MG63 (cell line): Measurements from ENCODE around the gene LRRC56. TPM values are rescaled to one million over a fixed set of nuclear protein-coding genes. Genes with fewer than 3 reads are reported as not detected.

ENCODE experiments used
- DNase-seq: peaks from one replicate; pipeline ENCODE4 v3.0.0-alpha.2; 2020
- H3K27me3 ChIP-seq: fragments of 250-450 bp; sonication (Bioruptor Pico); 2 replicates; pipeline ENCODE4 v1.5.1; 2020; ENCODE audit warnings: mild to moderate bottlenecking, moderate library complexity
- H3K36me3 ChIP-seq: fragments of 250-450 bp; sonication (Bioruptor Pico); 2 replicates; pipeline ENCODE4 v1.5.1; 2020; ENCODE audit warnings: mild to moderate bottlenecking, moderate library complexity
- H3K4me3 ChIP-seq: fragments of 250-450 bp; sonication (Bioruptor Pico); 2 replicates; pipeline ENCODE4 v1.5.1; 2020; ENCODE audit warnings: mild to moderate bottlenecking, moderate library complexity
- H3K9me3 ChIP-seq: fragments of 250-450 bp; sonication (Bioruptor Pico); 2 replicates; pipeline ENCODE4 v1.5.1; 2020; ENCODE audit warnings: mild to moderate bottlenecking, moderate library complexity
- total RNA-seq: library from RNA; depleted of rRNA; stranded (reverse); fragments of >200 nt; shearing (Covaris generic); gene quantifications from 2 replicates; pipeline ENCODE4 v1.2.3, GENCODE V29; 2014; ENCODE audit warnings: low replicate concordance

Gene LRRC56
- total RNA-seq, 1 experiment from 2014 or later = 0.63 TPM

- no peak overlapping the region for H3K4me3 ChIP-seq
- DNase-seq = no peak
Measured at GRCh38 chr11:498297-499181, 38.8 kb upstream of the LRRC56 start.

DNA sequence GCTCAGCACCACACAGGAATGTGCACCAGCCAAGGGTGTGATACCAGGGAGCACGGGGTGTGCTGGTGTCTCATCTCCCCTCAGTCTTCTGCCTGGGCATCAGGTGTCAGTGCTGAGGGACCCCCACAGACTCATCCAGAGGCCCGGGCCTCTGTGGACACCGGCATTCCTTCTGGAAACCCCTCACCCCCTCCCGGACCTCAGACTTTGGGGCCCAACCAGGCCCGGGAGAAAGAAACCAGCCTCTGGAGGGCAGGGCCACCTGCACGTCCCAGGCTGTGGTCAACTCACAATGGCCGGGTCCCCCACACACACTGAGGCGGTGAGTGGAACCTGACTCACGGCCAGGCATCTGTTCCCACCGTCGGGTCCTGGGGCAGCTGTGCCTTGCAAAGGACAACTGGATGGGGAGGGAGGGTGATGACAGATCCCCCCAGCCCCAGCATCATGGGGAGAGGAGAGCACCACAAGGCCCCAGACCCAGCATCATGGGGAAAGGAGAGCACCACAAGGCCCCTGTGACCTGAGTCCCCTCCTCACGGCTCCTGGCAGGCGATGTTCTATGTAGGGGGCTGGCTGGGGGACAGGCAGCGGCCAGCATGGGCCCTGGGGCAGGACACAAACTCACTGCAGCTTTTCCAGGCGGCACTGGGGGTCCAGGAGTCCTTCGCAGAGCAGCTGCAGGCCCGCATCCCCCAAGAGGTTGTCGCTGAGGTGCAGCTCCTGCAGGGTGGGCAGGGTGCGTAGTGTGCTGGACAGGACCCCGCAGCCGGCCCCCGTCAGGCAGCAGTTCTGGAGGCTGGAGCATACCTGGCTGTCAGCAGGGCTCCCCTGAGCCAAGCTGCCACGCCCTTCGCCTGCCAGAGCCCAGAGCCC is 37.9 kb upstream of the LRRC56 start:
- H3K27me3 ChIP-seq = no peaks in the 10 kb centered on the region
- peaks cover 90% of the 10 kb centered on the region for H3K36me3 ChIP-seq
- no peak for DNase-seq
- H3K4me3 ChIP-seq = no peak overlapping the region
- H3K9me3 ChIP-seq = no peaks in the 10 kb centered on the region

More at GRCh38 chr11:498297-499181, 38.8 kb upstream of the LRRC56 start:
- Histone ChIP-seq H3K27me3 (no peaks in the 10 kb centered on the region), H3K9me3 (no peaks in the 10 kb centered on the region), H3K36me3 (peaks cover 89% of the 10 kb centered on the region)

- H3K36me3 ChIP-seq = peaks cover 85% of the 10 kb centered on the region
- H3K27me3 ChIP-seq = no peaks in the 10 kb centered on the region
- no peak overlapping the region for H3K4me3 ChIP-seq
- no peak for DNase-seq
- H3K9me3 ChIP-seq = no peaks in the 10 kb centered on the region
Measured at GRCh38 chr11:501001-501682, 36.2 kb upstream of the LRRC56 start.

- Histone ChIP-seq H3K4me3 (no peak overlapping the region), H3K27me3 (no peaks in the 10 kb centered on the region), H3K9me3 (no peaks in the 10 kb centered on the region), H3K36me3 (peaks cover 83% of the 10 kb centered on the region)
- no peak for DNase-seq
Measured at GRCh38 chr11:501683-502287, 35.5 kb upstream of the LRRC56 start.

DNA sequence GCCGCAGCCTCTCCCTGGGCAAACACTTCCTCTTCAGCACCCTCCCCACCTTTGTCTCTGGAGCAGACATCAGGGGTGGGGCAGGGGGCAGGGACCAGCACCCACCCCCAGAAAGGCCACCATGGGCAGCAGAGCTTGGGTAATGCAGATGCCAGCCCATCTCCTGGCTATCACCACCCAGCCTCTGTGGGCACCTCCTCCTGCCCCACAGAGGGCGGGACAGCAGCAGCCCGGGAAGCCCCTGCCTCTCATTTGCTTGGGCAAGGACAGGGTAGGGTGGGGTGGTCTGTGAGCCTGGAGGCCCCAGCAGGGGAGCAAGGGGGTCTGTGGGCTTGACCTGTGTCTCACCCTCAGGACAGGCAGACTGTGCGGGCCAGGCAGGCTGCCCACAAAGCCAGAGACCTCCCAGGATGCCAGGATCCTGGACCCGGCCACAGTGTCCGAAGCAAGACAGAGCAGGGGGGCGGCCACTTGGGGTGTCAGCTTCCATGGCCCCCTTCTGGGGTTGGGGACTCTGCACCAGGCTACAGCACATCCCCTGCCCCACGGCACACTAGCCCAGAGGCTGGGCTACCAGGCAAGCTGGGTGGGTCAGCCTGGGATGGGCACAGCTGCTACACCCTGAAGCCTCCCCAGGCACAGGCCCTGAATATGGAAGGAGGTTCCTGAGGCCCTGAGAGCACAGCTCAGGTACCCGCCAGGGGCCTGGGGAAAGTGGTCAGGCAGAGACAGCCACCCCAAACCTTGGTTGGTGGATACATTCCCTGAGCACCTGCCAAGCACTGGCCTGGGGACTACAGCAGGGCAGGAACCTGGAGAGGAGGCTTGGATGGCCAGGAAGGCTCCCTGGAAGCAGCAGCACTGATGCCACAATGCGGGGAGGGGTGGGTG is 34.8 kb upstream of the LRRC56 start:
- H3K36me3 ChIP-seq = peaks cover 78% of the 10 kb centered on the region
- DNase-seq = no peak
- no peaks in the 10 kb centered on the region for H3K9me3 ChIP-seq
- peak overlapping the region; percentile 12; the same call in 1 of the 2 replicates for H3K4me3 ChIP-seq
- H3K27me3 ChIP-seq = no peaks in the 10 kb centered on the region

- Histone ChIP-seq H3K27me3 (no peaks in the 10 kb centered on the region), H3K4me3 (peak overlapping the region; percentile 91), H3K36me3 (peaks cover 78% of the 10 kb centered on the region), H3K9me3 (no peaks in the 10 kb centered on the region)
- peak; percentile 90 for DNase-seq
Measured at GRCh38 chr11:503179-503981, 33.9 kb upstream of the LRRC56 start.

DNA sequence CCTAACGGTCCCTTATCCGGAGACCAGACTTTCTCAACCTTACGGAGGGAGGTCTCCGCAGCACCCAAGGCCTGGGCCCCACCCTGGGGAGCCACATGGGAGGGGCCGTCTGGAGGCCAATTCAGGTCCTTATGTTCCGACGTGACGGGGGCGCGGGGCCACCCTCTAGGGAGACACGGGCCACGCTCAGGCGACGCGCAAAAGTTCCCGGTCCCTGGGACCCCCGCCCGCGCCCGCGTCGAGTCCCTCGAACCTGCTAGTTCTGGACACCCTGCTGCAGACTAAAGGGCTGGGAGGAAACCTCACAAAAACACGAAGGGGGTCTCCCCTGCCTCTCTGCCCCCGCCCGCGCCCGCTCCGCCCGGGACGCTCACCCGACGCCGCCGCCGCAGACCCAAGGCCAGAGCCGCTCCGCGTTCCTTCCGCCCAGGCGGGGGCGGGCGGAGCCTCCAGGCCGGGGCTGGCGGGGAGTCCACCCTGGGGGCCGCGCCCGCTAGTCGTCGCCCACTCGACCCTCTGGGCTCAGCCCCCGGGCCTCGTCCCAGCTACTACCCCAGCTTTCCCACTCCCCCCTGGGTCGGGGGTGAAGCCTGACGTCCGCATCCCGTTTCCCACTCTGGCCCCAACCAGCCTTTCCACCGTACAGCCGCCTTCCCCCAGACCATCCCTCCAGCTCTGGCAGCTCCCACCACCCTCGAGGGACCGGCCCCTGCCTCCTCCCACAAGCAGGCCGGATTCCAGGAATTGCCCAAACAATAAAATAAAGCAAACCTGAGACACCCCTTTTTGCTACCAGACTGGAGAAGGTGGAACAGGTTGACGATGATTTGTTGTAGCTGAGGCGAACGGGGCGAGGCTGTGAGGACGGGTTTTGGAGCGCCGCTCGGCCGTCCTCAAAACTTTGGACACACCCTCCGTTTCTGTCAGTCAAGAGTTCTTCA is 33.0 kb upstream of the LRRC56 start:
- DNase-seq = peak; percentile 77
- no peaks in the 10 kb centered on the region for H3K9me3 ChIP-seq
- peak overlapping the region; percentile 91 for H3K4me3 ChIP-seq

DNA sequence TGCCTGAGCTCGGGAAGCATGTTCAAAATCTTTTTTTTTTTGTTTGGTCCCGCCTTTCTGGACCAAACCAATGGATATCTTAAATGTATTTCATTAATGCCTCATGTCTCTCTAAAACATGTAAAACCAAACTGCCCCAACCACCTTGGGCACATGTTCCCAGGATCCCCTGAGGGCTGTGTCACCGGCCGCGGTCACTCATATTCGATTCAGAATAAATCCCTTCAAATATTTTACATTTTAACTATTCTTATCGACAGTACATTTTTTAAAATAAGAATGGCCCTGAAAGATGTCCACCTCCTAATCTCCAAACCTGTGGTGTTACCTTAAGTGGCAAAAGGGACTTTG is 32.4 kb upstream of the LRRC56 start:
- H3K9me3 ChIP-seq = no peaks in the 10 kb centered on the region
- no peaks in the 10 kb centered on the region for H3K27me3 ChIP-seq
- H3K4me3 ChIP-seq = peak overlapping the region; percentile 91
- H3K36me3 ChIP-seq = peaks cover 76% of the 10 kb centered on the region
- DNase-seq = no peak

More for the DNA sequence above, 33.0 kb upstream of the LRRC56 start:
- H3K27me3 ChIP-seq = no peaks in the 10 kb centered on the region
- peaks cover 78% of the 10 kb centered on the region for H3K36me3 ChIP-seq

- no peaks in the 10 kb centered on the region for H3K27me3 ChIP-seq
- DNase-seq = peak; percentile 99
- peak overlapping the region; percentile 91 for H3K4me3 ChIP-seq
- H3K9me3 ChIP-seq = no peaks in the 10 kb centered on the region
- peaks cover 74% of the 10 kb centered on the region for H3K36me3 ChIP-seq
Measured at GRCh38 chr11:506238-506994, 30.9 kb upstream of the LRRC56 start.

DNA sequence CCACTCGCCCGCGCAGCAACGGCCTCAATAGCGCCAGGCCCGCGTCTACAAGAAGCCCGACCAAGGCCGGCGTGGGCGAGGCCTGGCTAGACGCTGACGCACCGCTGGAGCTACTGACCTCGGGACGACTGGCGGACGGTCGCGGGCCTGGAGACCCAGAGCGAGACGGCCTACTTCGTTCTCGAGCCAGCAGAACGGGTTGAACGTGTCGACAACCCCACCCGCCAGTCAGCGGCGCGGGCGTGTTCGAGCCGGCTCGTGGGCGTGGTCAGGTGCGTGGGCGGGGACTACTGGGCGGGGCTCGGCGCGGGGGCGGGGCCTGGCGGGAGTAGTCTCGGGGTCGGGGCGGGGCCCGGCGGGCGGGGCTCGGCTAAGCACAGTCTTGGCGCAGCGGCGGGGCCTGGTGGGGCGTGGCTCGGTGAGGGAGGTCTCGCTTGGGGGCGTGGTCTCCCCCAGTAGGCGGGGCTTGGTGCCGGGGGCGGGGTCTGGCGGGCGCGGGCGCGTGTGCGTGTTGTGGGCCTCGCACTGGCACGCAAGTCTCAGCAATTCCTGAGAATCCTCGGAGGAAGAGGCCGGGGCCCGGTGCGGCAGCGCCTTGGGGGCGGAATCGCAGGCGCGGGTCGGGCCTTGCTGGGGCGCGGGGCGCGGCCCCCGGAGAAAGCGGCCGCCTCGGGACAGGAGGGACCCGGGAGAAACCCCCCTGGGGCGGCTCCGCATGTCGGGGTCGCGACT is 30.2 kb upstream of the LRRC56 start, which contains the start of gene RNH1:
RNH1 (minus strand) TSS at position 248 of the 732 bp plus-strand sequence. CDS start 5,080 bp downstream, outside the sequence.
- peak within 1 kb of the TSS; percentile 91 for H3K4me3 ChIP-seq
- peaks cover 72% of the 10 kb centered on the region for H3K36me3 ChIP-seq
- peak; percentile 95 for DNase-seq
- H3K9me3 ChIP-seq = no peaks in the 10 kb centered on the region
- H3K27me3 ChIP-seq = no peaks in the 10 kb centered on the region

DNA sequence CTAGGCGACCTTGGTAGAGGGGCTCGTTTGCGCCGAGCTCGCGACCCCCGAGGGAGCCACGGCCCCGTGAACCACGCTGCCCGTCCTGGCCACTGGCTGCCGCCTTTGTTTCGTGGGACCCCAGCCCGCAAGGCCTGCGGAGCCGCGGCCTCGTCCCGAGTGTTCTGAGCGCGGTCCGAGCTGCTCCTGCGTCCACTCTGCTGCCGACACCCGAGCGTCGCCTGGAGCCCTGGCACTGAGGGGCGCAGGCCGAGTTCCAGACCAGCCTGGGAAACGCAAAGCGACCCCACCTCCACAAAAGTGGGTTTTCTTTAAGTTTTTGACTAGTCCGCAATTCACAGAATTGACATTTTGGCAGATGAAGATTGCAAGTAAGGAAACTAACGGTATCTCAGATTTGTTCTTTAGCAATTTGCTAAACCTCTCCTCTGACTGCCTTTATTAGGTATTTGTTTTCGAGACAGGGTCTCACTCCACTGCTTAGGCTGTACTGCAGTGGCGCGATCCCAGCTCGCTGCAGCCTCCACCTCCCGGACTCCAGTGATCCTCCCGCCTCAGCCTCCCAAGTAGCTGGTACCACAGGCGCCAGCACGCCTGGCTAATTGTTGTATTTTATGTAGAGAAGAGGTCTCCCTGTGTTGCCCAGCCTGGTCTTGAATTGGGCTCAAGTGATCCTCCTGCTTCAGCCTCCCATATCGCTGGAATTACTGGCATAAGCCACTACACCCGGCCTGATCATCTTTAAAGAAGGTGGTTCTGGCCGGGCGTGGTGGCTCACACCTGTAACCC is 29.4 kb upstream of the LRRC56 start:
- Histone ChIP-seq H3K27me3 (no peaks in the 10 kb centered on the region), H3K9me3 (no peaks in the 10 kb centered on the region), H3K4me3 (peak overlapping the region; percentile 91), H3K36me3 (peaks cover 72% of the 10 kb centered on the region)
- DNase-seq = no peak

DNA sequence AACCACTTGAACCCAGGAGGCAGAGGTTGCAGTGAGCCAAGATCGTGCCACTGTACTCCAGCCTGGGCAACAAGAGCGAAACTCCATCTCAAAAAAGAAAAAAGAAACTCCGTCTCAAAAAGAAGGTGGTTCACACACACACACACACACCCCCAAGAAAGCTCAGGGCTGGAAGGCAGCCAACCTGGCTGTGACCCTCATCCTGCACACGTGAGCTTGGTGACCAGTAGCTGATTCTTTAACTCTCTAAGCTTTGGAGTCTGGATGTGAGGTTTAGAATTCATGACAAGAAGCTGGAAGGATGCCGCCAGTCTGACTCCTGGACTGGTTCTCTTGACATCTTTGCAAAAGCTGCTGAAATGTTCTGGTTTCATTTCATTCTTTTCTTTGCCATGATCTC is 28.4 kb upstream of the LRRC56 start:
- H3K36me3 ChIP-seq = peaks cover 77% of the 10 kb centered on the region
- no peak overlapping the region for H3K4me3 ChIP-seq
- H3K27me3 ChIP-seq = no peaks in the 10 kb centered on the region
- DNase-seq = no peak
- H3K9me3 ChIP-seq = no peaks in the 10 kb centered on the region
